Mammary epithelial cell (primary cell): ENCODE measurements around the gene SRPK3.
"Not testable (repeated sequence)": the region's sequence is repeated elsewhere in the genome, so short reads cannot be mapped to it uniquely, and the experiment has no call there.

Experiments used
- CTCF ChIP-seq, 2 donors: IDR thresholded peaks in 1 of 2; conservative IDR thresholded peaks in 1 of 2; 2 replicates each; pipeline ENCODE4 v1.5.1; 2011 to 2012; ENCODE audit warnings: inconsistent platforms in 2 of 2, low read length in 2 of 2, mild to moderate bottlenecking in 2 of 2, control low read depth in 1 of 2, low read depth in 1 of 2; ENCODE audit not compliant: insufficient read depth in 1 of 2; ENCODE audit errors: extremely low read depth in 1 of 2
- EZH2 ChIP-seq: IDR thresholded peaks from 2 replicates; pipeline ENCODE4 v1.6.1; 2012; ENCODE audit warnings: low read length, inconsistent platforms, borderline replicate concordance

- not testable (repeated sequence) for TF ChIP-seq CTCF (conservative IDR thresholded peaks at IDR 0.05 in 1 of 2, IDR thresholded peaks at IDR 0.05 in 1 of 2; ENCODE audit: extremely low read depth in 1 of 2, insufficient read depth in 1 of 2, low read depth in 1 of 2, low read length in 2 of 2); EZH2
These were observed 33.9 kb upstream of the SRPK3 start for GRCh38 chrX:153746991-153747390.
